Kidney epithelial cell (primary cell): ENCODE results near the gene RAP1GAP2. TPM values are rescaled to one million over a fixed set of nuclear protein-coding genes. Genes with fewer than 3 reads are reported as not detected.
A peak's percentile ranks its signal among the peaks of the same experiment; 100 is the strongest.

ENCODE experiments used
- DNase-seq: peaks from one replicate; pipeline ENCODE4 v3.0.0-alpha.2; 2010; ENCODE audit warnings: low read depth
- H3K27me3 ChIP-seq: 2 replicates; pipeline ENCODE4 v1.6.0; 2011; ENCODE audit warnings: low read length; ENCODE audit not compliant: control insufficient read depth, insufficient read depth
- H3K36me3 ChIP-seq: 2 replicates; pipeline ENCODE4 v1.5.1; 2011; ENCODE audit warnings: low read length; ENCODE audit not compliant: control insufficient read depth, insufficient read depth
- H3K4me3 ChIP-seq: 2 replicates; pipeline ENCODE4 v1.5.1; 2011; ENCODE audit warnings: low read depth, mild to moderate bottlenecking, control low read depth, low read length
- total RNA-seq: library from RNA; depleted of rRNA; stranded (reverse); fragments of >200 nt; gene quantifications from 2 replicates; pipeline ENCODE4 v1.2.3, GENCODE V29; 2015
- TF ChIP-seq, protein P1 (sequence below): IDR thresholded peaks from 2 replicates; pipeline ENCODE4 v1.5.1; 2011; ENCODE audit warnings: mild to moderate bottlenecking, moderate library complexity, low read length, control low read depth, inconsistent platforms; ENCODE audit not compliant: insufficient read depth, poor library complexity, severe bottlenecking

The RAP1GAP2 gene
- total RNA-seq, 1 donor from 2014 or later = 51.6 TPM

DNA sequence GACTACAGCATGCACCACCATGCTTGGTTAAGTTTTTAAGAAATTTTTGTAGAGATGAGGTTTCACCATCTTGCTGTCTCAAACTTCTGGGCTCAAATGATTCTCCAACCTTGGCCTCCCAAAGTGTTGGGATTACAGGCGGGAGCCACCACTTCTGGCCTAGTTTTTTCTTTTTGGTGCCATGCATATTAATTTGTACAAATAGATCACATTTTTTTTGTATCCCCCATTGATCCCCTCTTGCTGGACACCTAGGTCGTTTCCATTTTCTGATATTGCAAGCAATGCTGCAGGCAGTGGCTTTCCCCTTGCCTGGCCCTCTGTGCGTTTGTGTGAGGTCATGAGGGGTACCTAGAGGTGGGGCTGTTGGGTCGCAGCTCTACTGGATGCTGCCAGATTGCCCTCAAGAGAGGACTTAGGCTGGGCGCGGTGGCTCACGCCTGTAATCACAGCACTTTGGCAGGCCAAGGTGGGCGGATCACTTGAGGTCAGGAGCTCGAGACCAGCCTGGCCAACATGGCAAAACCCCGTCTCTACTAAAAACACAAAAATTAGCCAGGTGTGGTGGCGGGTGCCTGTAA is 23.8 kb downstream of the RAP1GAP2 start:
- DNase-seq = no peak
- Histone ChIP-seq H3K4me3 (no peak overlapping the region), H3K36me3 (no peaks in the 10 kb centered on the region), H3K27me3 (no peaks in the 10 kb centered on the region)
- TF ChIP-seq, protein P1, sequence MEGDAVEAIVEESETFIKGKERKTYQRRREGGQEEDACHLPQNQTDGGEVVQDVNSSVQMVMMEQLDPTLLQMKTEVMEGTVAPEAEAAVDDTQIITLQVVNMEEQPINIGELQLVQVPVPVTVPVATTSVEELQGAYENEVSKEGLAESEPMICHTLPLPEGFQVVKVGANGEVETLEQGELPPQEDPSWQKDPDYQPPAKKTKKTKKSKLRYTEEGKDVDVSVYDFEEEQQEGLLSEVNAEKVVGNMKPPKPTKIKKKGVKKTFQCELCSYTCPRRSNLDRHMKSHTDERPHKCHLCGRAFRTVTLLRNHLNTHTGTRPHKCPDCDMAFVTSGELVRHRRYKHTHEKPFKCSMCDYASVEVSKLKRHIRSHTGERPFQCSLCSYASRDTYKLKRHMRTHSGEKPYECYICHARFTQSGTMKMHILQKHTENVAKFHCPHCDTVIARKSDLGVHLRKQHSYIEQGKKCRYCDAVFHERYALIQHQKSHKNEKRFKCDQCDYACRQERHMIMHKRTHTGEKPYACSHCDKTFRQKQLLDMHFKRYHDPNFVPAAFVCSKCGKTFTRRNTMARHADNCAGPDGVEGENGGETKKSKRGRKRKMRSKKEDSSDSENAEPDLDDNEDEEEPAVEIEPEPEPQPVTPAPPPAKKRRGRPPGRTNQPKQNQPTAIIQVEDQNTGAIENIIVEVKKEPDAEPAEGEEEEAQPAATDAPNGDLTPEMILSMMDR = no peak

DNA sequence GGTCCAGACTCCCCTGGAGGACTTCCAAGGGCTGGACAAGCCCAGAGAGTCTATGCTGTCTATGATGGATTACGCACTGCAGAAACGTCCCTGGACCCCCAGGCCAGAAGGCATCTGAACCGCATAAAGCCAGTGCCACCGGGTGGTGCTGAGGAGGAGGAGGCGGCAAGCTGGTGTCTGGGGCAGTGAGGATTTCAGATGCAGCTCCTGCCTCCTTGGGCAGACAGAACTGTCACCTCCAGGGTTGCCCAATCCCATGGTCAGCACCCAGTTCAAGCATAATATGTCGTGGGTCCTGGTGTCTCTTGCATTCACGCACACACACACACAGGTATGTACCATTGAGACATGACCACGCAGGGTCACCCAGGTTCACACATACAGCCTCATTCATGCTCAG is 25.6 kb downstream of the RAP1GAP2 start:
- Histone ChIP-seq H3K27me3 (no peaks in the 10 kb centered on the region), H3K36me3 (no peaks in the 10 kb centered on the region), H3K4me3 (no peak overlapping the region)
- DNase-seq = no peak
- TF ChIP-seq, protein P1 = no peak

DNA sequence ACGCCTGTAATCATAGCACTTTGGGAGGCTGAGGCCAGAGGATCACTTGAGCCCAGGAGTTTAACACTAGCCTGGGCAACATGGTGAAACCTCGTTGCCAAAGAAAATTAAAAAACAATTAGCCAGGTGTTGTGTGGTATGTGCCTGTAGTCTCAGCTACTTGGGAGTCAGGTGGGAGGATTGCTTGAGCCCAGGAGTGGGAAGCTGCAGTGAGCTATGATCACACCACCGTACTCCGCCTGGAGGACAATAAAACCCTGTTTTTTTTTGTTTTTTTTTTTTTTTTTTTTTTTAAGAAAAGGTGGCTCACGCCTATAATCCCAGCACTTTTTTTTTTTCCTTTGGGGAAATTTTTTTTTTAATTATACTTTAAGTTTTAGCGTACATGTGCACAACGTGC is 26.1 kb downstream of the RAP1GAP2 start:
- DNase-seq = no peak
- Histone ChIP-seq H3K36me3 (no peaks in the 10 kb centered on the region), H3K4me3 (no peak overlapping the region), H3K27me3 (no peaks in the 10 kb centered on the region)
- TF ChIP-seq, protein P1 = no peak

DNA sequence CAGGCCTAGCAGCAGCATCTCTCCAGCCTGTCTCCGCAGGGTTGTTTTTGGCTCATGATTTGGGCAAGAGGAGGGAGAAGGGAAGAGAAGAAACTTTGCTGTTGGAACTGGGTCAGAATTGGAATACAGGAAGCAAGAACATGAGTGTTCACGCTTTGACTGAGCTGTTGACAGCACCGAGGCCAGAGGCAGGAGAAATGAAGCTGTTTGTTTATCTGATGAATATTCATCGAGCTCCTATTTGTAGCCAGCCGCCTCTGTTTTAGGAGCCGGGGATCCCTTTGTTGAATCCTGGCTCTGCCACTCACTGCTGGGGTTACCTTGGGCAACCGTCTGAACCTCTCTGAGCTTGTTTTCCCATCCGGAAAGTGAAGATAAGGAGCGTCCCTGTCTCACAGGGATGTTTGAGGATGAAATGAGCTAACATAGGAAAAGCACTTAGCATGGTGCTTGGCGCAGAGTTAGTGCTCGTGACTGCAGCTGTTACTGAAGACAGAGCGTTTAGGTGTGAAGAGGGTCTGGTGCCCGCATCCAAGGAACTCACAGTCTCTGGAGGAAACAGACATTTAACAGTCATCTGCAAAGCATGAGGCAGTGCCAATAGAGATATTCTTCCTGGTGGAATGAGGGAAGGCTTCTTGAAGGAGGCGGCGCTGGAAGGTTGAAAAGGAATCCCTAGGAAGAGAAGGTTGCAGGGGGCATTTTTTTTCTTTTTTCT is 29.2 kb downstream of the RAP1GAP2 start:
- no peak overlapping the region for H3K4me3 ChIP-seq
- DNase-seq = no peak
- H3K27me3 ChIP-seq = no peaks in the 10 kb centered on the region
- H3K36me3 ChIP-seq = no peaks in the 10 kb centered on the region
- TF ChIP-seq, protein P1 = no peak

DNA sequence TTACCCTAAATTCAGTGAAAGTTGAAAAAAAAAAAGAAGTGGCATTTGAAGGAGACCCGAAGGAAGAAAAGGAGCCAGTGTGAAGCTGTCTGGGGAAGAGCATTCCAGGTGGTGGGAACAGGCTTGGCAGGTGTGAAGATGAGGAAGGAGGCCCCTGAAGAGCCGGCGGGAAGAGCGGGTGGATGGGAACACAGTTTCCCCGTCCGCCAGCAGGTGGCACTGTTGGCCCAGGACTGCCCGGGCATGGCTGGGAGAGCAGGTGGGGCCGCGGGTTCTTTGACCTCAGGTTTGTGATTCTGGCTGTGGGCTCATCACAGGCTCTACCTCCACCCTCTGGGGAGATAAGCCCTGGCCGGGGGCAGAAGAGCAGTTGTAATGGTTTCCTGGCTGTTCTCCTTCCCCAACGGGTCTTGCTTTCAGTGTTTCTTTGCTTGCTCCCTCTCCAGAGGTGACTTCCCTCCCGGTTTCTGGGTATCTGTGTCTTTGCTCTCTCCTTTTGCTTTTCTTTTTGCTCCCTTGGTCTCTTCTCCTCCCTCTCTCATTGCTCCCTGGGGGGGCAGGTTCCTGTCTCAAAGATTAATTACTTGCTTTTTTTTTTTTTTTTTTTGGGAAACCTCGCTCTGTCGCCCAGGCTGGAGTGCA is 32.3 kb downstream of the RAP1GAP2 start:
- DNase-seq = no peak
- TF ChIP-seq, protein P1 = peak; percentile 93

More for the DNA sequence above, 32.3 kb downstream of the RAP1GAP2 start:
- Histone ChIP-seq H3K4me3 (no peak overlapping the region), H3K27me3 (no peaks in the 10 kb centered on the region), H3K36me3 (no peaks in the 10 kb centered on the region)
